B cell (primary cell): ENCODE results near the gene ELMO1. TPM values are rescaled to one million over a fixed set of nuclear protein-coding genes. Genes with fewer than 3 reads are reported as not detected.

Experiments
- ATAC-seq: fragments of 200-7000 bp; cut with Tn5 transposase; one replicate; pipeline ENCODE4 v1.10.0; 2021; ENCODE audit warnings: low read depth, mild to moderate bottlenecking, moderate number of reproducible peaks, moderate library complexity
- CTCF ChIA-PET: fragments of 350-600 bp; sonication (Branson Sonifier 250); formaldehyde crosslinking; loops from one replicate; lab custom pipeline; 2021; ENCODE audit warnings: antibody characterized with exemption, inconsistent platforms; lab: Charles Lee
- POLR2A ChIA-PET: fragments of 350-600 bp; sonication (Branson Sonifier 250); formaldehyde crosslinking; loops from one replicate; lab custom pipeline; 2021; ENCODE audit warnings: antibody characterized with exemption; lab: Charles Lee
- DNase-seq: peaks from one replicate; pipeline ENCODE4 v3.0.0; 2013
- H2AFZ ChIP-seq: 2 replicates; pipeline ENCODE4 v1.6.1; 2012; ENCODE audit warnings: mild to moderate bottlenecking, low read depth, low read length; ENCODE audit not compliant: insufficient read depth, poor library complexity, severe bottlenecking
- H3K27ac ChIP-seq, 2 donors: 1 replicate in 1 of 2; 2 replicates in 1 of 2; pipeline ENCODE4 v1.5.1; 2012 to 2013; ENCODE audit warnings: low read length in 2 of 2, mild to moderate bottlenecking in 2 of 2, moderate library complexity in 1 of 2
- H3K27me3 ChIP-seq, 4 experiments: fragments of 200-600 bp in 1 of 4; sonication (generic) in 1 of 4; replicated peaks in 1 of 4; 1 replicate in 2 of 4; 2 replicates in 2 of 4; pipeline versions ENCODE4 v1.6.1 to v1.7.0; 2013 to 2016; ENCODE audit warnings: low read length in 3 of 4, mild to moderate bottlenecking in 2 of 4, mixed read lengths in 1 of 4, moderate library complexity in 1 of 4; ENCODE audit not compliant: insufficient read depth in 4 of 4, control insufficient read depth in 3 of 4; ENCODE audit errors: control extremely low read depth in 1 of 4
- H3K36me3 ChIP-seq, 2 experiments: replicated peaks in 1 of 2; 1 replicate in 1 of 2; 2 replicates in 1 of 2; pipeline versions ENCODE4 v1.6.1 to v1.7.1; 2013; ENCODE audit warnings: low read length in 1 of 2; ENCODE audit not compliant: insufficient read depth in 2 of 2, control insufficient read depth in 1 of 2; ENCODE audit errors: control extremely low read depth in 1 of 2, extremely low read depth in 1 of 2
- H3K4me1 ChIP-seq, 2 donors: fragments of 200-600 bp in 1 of 2; sonication (generic) in 1 of 2; 1 replicate in 1 of 2; 2 replicates in 1 of 2; pipeline versions ENCODE4 v1.5.1 to v1.6.1; 2013 to 2017; ENCODE audit warnings: low read length in 2 of 2; ENCODE audit not compliant: control insufficient read depth in 2 of 2, insufficient read depth in 2 of 2
- H3K4me2 ChIP-seq: replicated peaks from 2 replicates; pipeline ENCODE3; 2012; ENCODE audit warnings: mild to moderate bottlenecking, low read depth, low read length; ENCODE audit not compliant: poor library complexity, severe bottlenecking
- H3K4me3 ChIP-seq, 5 experiments: fragments of 200-600 bp in 1 of 5; sonication (generic) in 1 of 5; 1 replicate in 3 of 5; 2 replicates in 2 of 5; pipeline versions ENCODE4 v1.5.1 to v1.7.0; 2011 to 2016; ENCODE audit warnings: low read length in 4 of 5, mild to moderate bottlenecking in 4 of 5, low read depth in 2 of 5, control low read depth in 1 of 5, moderate library complexity in 1 of 5; ENCODE audit not compliant: insufficient read depth in 1 of 5; ENCODE audit errors: control extremely low read depth in 1 of 5, extremely low read depth in 1 of 5
- H3K79me2 ChIP-seq: fragments of 200-600 bp; sonication (generic); one replicate; pipeline ENCODE4 v1.6.0; 2016; ENCODE audit warnings: low read length; ENCODE audit not compliant: control insufficient read depth, insufficient read depth
- H3K9ac ChIP-seq: fragments of 200-600 bp; sonication (generic); 2 replicates; pipeline ENCODE4 v1.6.1; 2017; ENCODE audit warnings: mild to moderate bottlenecking, low read length, moderate library complexity
- H3K9me3 ChIP-seq, 3 donors: one replicate each; pipeline versions ENCODE4 v1.6.1 to v1.7.1; 2013; ENCODE audit warnings: low read length in 2 of 3; ENCODE audit not compliant: control insufficient read depth in 2 of 3, insufficient read depth in 1 of 3; ENCODE audit errors: control extremely low read depth in 1 of 3
- H4K20me1 ChIP-seq: 2 replicates; pipeline ENCODE4 v1.6.0; 2012; ENCODE audit warnings: mild to moderate bottlenecking, low read length; ENCODE audit not compliant: insufficient read depth, control insufficient read depth, poor library complexity, severe bottlenecking
- H3K27ac Mint-ChIP-seq: one replicate; pipeline ENCODE4 v1.8.0; 2021; ENCODE audit warnings: mixed read lengths
- H3K27me3 Mint-ChIP-seq: one replicate; pipeline ENCODE4 v1.8.0; 2021; ENCODE audit warnings: mixed read lengths
- H3K4me1 Mint-ChIP-seq: one replicate; pipeline ENCODE4 v1.8.0; 2021; ENCODE audit warnings: mixed read lengths
- H3K4me3 Mint-ChIP-seq: one replicate; pipeline ENCODE4 v1.8.0; 2021; ENCODE audit warnings: mixed read lengths
- H3K9me3 Mint-ChIP-seq: one replicate; pipeline ENCODE4 v1.8.0; 2022; ENCODE audit warnings: mixed read lengths; ENCODE audit not compliant: insufficient read depth
- EZH2 ChIP-seq: IDR thresholded peaks from 2 replicates; pipeline ENCODE4 v1.6.1; 2012; ENCODE audit warnings: borderline replicate concordance, low read depth, mild to moderate bottlenecking, moderate library complexity, low read length; ENCODE audit not compliant: insufficient read depth, poor library complexity, severe bottlenecking
- WGBS: methylation state at CpG from one replicate; pipeline ENCODE4 v1.1.5; 2013; ENCODE audit warnings: missing lambda C conversion rate; ENCODE audit not compliant: insufficient coverage; 5-methylcytosine and 5-hydroxymethylcytosine counted together
- intact Hi-C: fragments of 100-400 bp; cut with micrococcal nuclease; formaldehyde crosslinking; loops from one replicate; pipeline ENCODE4 v1.10.0; 2022
- polyA plus RNA-seq: library from polyadenylated mRNA; depleted of rRNA; stranded (reverse); fragments of >200 nt; gene quantifications from 2 replicates; pipeline ENCODE4 v1.2.3, GENCODE V29; 2012
- total RNA-seq, 2 donors: library from RNA; stranded (reverse); fragments of 120-200 nt in 1 of 2; gene quantifications; 1 replicate in 1 of 2; 2 replicates in 1 of 2; pipeline versions ENCODE4 v1.2.3 to v1.2.4, GENCODE V29; 2013 to 2022
- TF ChIP-seq, protein P1 (sequence below): fragments of 200-600 bp; IDR thresholded peaks from one replicate; pipeline ENCODE4 v1.8.0; 2022; ENCODE audit warnings: antibody characterized with exemption, mild to moderate bottlenecking

Gene ELMO1
- total and polyA plus RNA-seq, 2 donors (not counting 1 experiment from before 2014, with no cell fraction given) = 44.7 to 177 TPM

GRCh38 chr7:36884351-36884750 lies 564.3 kb downstream of the ELMO1 start:
- intact Hi-C loops = no loop called here
- H3K27me3 Mint-ChIP-seq = no peaks in the 10 kb centered on the region
- TF ChIP-seq EZH2 = no peak
- TF ChIP-seq, protein P1, sequence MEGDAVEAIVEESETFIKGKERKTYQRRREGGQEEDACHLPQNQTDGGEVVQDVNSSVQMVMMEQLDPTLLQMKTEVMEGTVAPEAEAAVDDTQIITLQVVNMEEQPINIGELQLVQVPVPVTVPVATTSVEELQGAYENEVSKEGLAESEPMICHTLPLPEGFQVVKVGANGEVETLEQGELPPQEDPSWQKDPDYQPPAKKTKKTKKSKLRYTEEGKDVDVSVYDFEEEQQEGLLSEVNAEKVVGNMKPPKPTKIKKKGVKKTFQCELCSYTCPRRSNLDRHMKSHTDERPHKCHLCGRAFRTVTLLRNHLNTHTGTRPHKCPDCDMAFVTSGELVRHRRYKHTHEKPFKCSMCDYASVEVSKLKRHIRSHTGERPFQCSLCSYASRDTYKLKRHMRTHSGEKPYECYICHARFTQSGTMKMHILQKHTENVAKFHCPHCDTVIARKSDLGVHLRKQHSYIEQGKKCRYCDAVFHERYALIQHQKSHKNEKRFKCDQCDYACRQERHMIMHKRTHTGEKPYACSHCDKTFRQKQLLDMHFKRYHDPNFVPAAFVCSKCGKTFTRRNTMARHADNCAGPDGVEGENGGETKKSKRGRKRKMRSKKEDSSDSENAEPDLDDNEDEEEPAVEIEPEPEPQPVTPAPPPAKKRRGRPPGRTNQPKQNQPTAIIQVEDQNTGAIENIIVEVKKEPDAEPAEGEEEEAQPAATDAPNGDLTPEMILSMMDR = no peak
- ChIA-PET CTCF (interaction anchor here (1.3 kb wide), 1 partner anchor 298 kb away, joined by 4 read pairs; no protein-coding TSS in a partner anchor), POLR2A (interaction anchor here (0.7 kb wide), 1 partner anchor 32 kb away, joined by 4 read pairs; no protein-coding TSS in a partner anchor)
- Histone ChIP-seq H3K27me3 (no peaks in the 10 kb centered on the region), H4K20me1 (no peaks in the 10 kb centered on the region), H3K4me3 (no peak overlapping the region), H3K27ac (no peak overlapping the region), H3K9me3 (no peaks in the 10 kb centered on the region), H2AFZ (no peak overlapping the region), H3K4me1 (no peaks in the 10 kb centered on the region), H3K9ac (no peak overlapping the region), H3K36me3 (peaks cover 0 to 76% of the 10 kb centered on the region in 2 experiments), H3K79me2 (no peaks in the 10 kb centered on the region), H3K4me2 (no peak overlapping the region)
- H3K27ac Mint-ChIP-seq = no peak overlapping the region
- DNase-seq (no peak), ATAC-seq (no peak)
- peaks cover 5% of the 10 kb centered on the region for H3K4me1 Mint-ChIP-seq
- H3K9me3 Mint-ChIP-seq = no peaks in the 10 kb centered on the region
- no peak overlapping the region for H3K4me3 Mint-ChIP-seq
- 100% methylated on average over 3 of the region's 5 CpGs for WGBS

DNA sequence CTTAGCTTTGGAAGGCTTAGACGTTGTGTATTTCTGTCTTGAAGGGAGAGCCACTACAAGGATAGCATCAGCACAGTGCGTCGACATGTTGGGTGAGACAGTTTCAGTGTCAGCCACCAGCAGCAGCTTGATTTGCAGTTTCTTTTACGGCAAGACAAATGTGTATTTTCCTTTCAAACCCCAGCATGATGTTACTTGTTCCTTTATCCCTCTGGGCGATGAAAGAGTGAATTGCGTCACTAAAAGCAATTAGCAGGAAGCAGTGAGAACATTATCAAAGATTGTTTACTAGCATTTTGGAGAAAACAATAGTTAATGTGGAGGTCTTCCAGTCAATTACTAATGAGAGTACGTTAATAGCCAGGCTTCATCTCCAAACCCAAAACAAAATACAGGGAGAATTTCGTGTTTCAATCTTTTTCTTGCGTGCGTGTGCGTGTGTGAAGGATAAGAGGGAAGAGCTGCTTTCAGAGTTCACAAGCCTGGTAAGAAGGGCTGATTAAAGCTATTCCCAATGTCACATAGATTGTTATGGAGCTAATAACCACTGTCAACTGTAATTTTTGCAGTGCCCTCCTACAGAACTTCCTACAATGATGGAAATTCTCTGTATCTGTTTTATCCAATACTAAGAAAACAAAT lies 567.3 kb downstream of the ELMO1 start:
- H3K27me3 Mint-ChIP-seq = no peaks in the 10 kb centered on the region
- peaks cover 2 to 63% of the 10 kb centered on the region in 2 experiments for H3K36me3 ChIP-seq
- 94% methylated on average over 3 of the region's 11 CpGs for WGBS
- H3K4me1 Mint-ChIP-seq = peaks cover 5% of the 10 kb centered on the region
- H3K9ac ChIP-seq = no peak overlapping the region
- no peak overlapping the region for H3K27ac ChIP-seq
- TF ChIP-seq EZH2 = no peak
- TF ChIP-seq, protein P1 = no peak
- POLR2A ChIA-PET = no interaction called here
- H3K4me3 ChIP-seq = no peak overlapping the region
- H3K4me1 ChIP-seq = no peaks in the 10 kb centered on the region
- H2AFZ ChIP-seq = no peak overlapping the region
- no peaks in the 10 kb centered on the region for H3K9me3 ChIP-seq
- DNase-seq (no peak), ATAC-seq (no peak)
- no peak overlapping the region for H3K4me2 ChIP-seq
- intact Hi-C loops = no loop called here
- H3K9me3 Mint-ChIP-seq = no peaks in the 10 kb centered on the region
- no peaks in the 10 kb centered on the region for H3K27me3 ChIP-seq
- H4K20me1 ChIP-seq = no peaks in the 10 kb centered on the region
- H3K27ac Mint-ChIP-seq = no peak overlapping the region
- CTCF ChIA-PET = interaction anchor here (0.9 to 1.4 kb wide), 2 partner anchors 302 to 440 kb away, joined by 3 to 4 read pairs; no protein-coding TSS in a partner anchor
- no peaks in the 10 kb centered on the region for H3K79me2 ChIP-seq
- no peak overlapping the region for H3K4me3 Mint-ChIP-seq
